Stimulated activated CD8-positive, alpha-beta memory T cell treated with anti-CD3 and anti-CD28 coated beads, Interleukin-15, amount 100 ng/mL, for 4 hours (primary cell): ENCODE data around the gene BRCA2.

Experiments
- DNase-seq, 2 donors: peaks; one replicate each; pipeline ENCODE4 v3.0.0-alpha.2; 2020; ENCODE audit warnings: low read depth in 2 of 2

BRCA2 gene

GRCh38 chr13:32427852-32428580 is 112.7 kb downstream of the BRCA2 start, which contains the start of gene N4BP2L1:
Gene N4BP2L1, minus strand, starts transcription at chr13:32428130. Its CDS starts 48 bp downstream, at chr13:32428082.
- peak; percentile 82 to 83 for DNase-seq

- no peak for DNase-seq
Measured at GRCh38 chr13:32428581-32429432, 113.5 kb downstream of the BRCA2 start.

- no peak for DNase-seq
Measured at GRCh38 chr13:32429433-32429909, 114.2 kb downstream of the BRCA2 start.

GRCh38 chr13:32430018-32430747 is 114.9 kb downstream of the BRCA2 start:
- DNase-seq, result no peak

GRCh38 chr13:32431361-32431760 is 116.1 kb downstream of the BRCA2 start:
- no peak for DNase-seq

- DNase-seq, result no peak
Measured at GRCh38 chr13:32432856-32433255, 117.5 kb downstream of the BRCA2 start.

- DNase-seq, result no peak
Measured at GRCh38 chr13:32438871-32439270, 123.6 kb downstream of the BRCA2 start.

GRCh38 chr13:32443111-32443510 is 127.8 kb downstream of the BRCA2 start:
- DNase-seq, result no peak

- no peak for DNase-seq
Measured at GRCh38 chr13:32445461-32445860, 130.2 kb downstream of the BRCA2 start.

GRCh38 chr13:32446220-32446619 is 130.9 kb downstream of the BRCA2 start:
- DNase-seq, result no peak

- no peak for DNase-seq
Measured at GRCh38 chr13:32446773-32447465, 131.6 kb downstream of the BRCA2 start.

GRCh38 chr13:32447894-32448623 is 132.8 kb downstream of the BRCA2 start:
- DNase-seq, result no peak

GRCh38 chr13:32448972-32449371 is 133.7 kb downstream of the BRCA2 start:
- no peak for DNase-seq
